ENCODE data around the gene CBLC.

Gene CBLC

DNA sequence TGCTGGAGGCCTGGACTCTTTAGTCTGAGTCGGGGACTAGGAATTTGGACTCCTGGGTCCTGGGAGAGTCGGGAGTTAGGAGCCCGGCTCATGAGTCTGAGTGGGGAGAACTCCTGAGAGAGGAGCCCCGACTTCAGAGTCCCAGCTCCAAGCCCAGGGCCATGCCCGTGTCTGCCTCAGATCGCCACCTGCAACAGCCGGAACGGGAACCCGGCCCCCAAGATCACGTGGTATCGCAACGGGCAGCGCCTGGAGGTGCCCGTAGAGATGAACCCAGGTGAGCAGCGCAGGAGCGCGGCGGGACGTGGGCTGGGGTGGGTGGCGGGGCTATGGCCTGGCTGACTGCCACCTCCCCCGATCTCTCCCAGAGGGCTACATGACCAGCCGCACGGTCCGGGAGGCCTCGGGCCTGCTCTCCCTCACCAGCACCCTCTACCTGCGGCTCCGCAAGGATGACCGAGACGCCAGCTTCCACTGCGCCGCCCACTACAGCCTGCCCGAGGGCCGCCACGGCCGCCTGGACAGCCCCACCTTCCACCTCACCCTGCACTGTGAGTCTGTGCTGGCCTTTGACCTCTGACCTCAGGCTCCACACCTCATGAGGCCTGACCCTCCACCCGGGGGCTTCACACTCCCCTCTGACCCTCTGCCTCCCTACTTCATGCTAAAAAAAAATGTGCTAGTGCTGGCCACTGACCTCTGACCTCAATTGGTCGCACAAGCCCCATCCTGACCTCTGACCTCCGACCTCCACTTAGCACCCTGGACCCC is 35.6 kb downstream of the CBLC start:
- H3K27ac ChIP-seq (ENCODE audit: low read depth, low read length), result no peak overlapping the region
- H3K79me2 ChIP-seq (ENCODE audit: control insufficient read depth, insufficient read depth, low read length), result no peaks in the 10 kb centered on the region
- no peak overlapping the region for H4K8ac ChIP-seq (ENCODE audit: low read depth, low read length)
- H3K4me1 ChIP-seq (ENCODE audit: control insufficient read depth, low read depth, low read length), result peaks cover 3% of the 10 kb centered on the region
- no peaks in the 10 kb centered on the region for H3K27me3 ChIP-seq (ENCODE audit: insufficient read depth, low read length, poor library complexity)
- H3K4me2 ChIP-seq (ENCODE audit: low read length), result no peak overlapping the region
- H2BK15ac ChIP-seq (replicated peaks; ENCODE audit: low read depth), result no peak overlapping the region
- H2BK5ac ChIP-seq (ENCODE audit: low read length), result no peak overlapping the region
- H3K79me1 ChIP-seq (ENCODE audit: low read length), result no peaks in the 10 kb centered on the region
- no peak overlapping the region for H3K18ac ChIP-seq (ENCODE audit: low read length)
- H3K23ac ChIP-seq (ENCODE audit: low read length), result no peak overlapping the region
- H3K36me3 ChIP-seq (ENCODE audit: control insufficient read depth, insufficient read depth, low read length), result no peaks in the 10 kb centered on the region
- WGBS (ENCODE audit: extremely low coverage, insufficient coverage, low lambda C conversion rate), result no CpG with 5 or more reads among the region's 38 CpGs
- H3K4ac ChIP-seq (ENCODE audit: low read depth, low read length), result no peak overlapping the region
- no peak overlapping the region for H3K9ac ChIP-seq (ENCODE audit: low read length)
- H2BK120ac ChIP-seq (ENCODE audit: low read depth, low read length), result no peak overlapping the region
- no peak overlapping the region for H3K4me3 ChIP-seq (ENCODE audit: low read length)
- H3K56ac ChIP-seq (ENCODE audit: low read length), result no peak overlapping the region
- H4K5ac ChIP-seq (ENCODE audit: low read length), result no peak overlapping the region
- DNase-seq, result no peak
- H2AK5ac ChIP-seq (ENCODE audit: low read length), result no peak overlapping the region

DNA sequence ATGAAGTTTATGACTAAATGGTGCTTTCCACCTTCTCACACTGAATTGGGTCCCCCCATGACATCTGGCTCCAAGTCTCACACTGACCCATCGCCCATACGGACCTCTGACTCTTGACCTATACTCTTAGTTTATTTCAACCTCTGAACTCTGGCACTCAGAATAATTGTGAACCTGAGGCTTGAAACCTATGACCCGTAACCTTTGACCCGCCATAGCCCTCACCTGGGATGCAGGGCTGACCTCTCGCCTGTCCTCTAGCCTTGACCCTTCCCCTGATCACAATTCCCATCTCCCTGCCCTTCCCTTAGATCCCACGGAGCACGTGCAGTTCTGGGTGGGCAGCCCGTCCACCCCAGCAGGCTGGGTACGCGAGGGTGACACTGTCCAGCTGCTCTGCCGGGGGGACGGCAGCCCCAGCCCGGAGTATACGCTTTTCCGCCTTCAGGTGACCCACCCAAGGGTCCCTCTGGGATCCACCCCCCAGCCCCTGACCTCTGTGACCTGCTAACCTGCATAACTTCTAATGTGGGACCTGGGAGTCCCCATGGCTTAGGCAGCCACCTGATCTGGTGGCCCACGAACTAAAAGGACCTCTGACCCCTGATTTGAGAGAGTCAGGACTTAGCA is 36.3 kb downstream of the CBLC start:
- H3K36me3 ChIP-seq (ENCODE audit: control insufficient read depth, insufficient read depth, low read length), result no peaks in the 10 kb centered on the region
- H2BK15ac ChIP-seq (replicated peaks; ENCODE audit: low read depth), result no peak overlapping the region
- H3K4me3 ChIP-seq (ENCODE audit: low read length), result no peak overlapping the region
- H3K79me2 ChIP-seq (ENCODE audit: control insufficient read depth, insufficient read depth, low read length), result no peaks in the 10 kb centered on the region
- no peak overlapping the region for H2BK120ac ChIP-seq (ENCODE audit: low read depth, low read length)
- no peaks in the 10 kb centered on the region for H3K79me1 ChIP-seq (ENCODE audit: low read length)
- H2BK5ac ChIP-seq (ENCODE audit: low read length), result no peak overlapping the region
- H3K23ac ChIP-seq (ENCODE audit: low read length), result no peak overlapping the region
- no peak for DNase-seq
- H4K8ac ChIP-seq (ENCODE audit: low read depth, low read length), result no peak overlapping the region
- H3K27me3 ChIP-seq (ENCODE audit: insufficient read depth, low read length, poor library complexity), result no peaks in the 10 kb centered on the region
- H4K5ac ChIP-seq (ENCODE audit: low read length), result no peak overlapping the region
- peaks cover 3% of the 10 kb centered on the region for H3K4me1 ChIP-seq (ENCODE audit: control insufficient read depth, low read depth, low read length)
- no peak overlapping the region for H3K18ac ChIP-seq (ENCODE audit: low read length)
- no peak overlapping the region for H3K4me2 ChIP-seq (ENCODE audit: low read length)
- WGBS (ENCODE audit: extremely low coverage, insufficient coverage, low lambda C conversion rate), result no CpG with 5 or more reads among the region's 16 CpGs
- no peak overlapping the region for H3K27ac ChIP-seq (ENCODE audit: low read depth, low read length)
- H3K56ac ChIP-seq (ENCODE audit: low read length), result no peak overlapping the region
- no peak overlapping the region for H2AK5ac ChIP-seq (ENCODE audit: low read length)
- no peak overlapping the region for H3K4ac ChIP-seq (ENCODE audit: low read depth, low read length)
- no peak overlapping the region for H3K9ac ChIP-seq (ENCODE audit: low read length)

DNA sequence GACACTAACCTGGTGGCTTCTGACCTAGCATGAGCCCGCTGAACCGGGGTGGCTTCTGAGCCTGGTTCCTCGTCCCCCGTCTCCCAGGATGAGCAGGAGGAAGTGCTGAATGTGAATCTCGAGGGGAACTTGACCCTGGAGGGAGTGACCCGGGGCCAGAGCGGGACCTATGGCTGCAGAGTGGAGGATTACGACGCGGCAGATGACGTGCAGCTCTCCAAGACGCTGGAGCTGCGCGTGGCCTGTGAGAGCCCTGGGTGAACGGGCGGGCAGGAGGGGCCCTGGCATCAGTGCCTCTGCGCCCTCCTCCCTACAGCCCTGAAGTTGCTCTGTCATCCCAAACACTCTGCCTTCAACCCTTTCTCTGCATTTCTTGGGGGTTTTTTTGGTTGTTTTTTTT is 36.8 kb downstream of the CBLC start:
- H3K4me1 ChIP-seq (ENCODE audit: control insufficient read depth, low read depth, low read length), result no peaks in the 10 kb centered on the region
- H3K4ac ChIP-seq (ENCODE audit: low read depth, low read length), result no peak overlapping the region
- no peak overlapping the region for H3K18ac ChIP-seq (ENCODE audit: low read length)
- no peaks in the 10 kb centered on the region for H3K79me2 ChIP-seq (ENCODE audit: control insufficient read depth, insufficient read depth, low read length)
- no peak overlapping the region for H3K56ac ChIP-seq (ENCODE audit: low read length)
- no peak overlapping the region for H3K23ac ChIP-seq (ENCODE audit: low read length)
- H2BK5ac ChIP-seq (ENCODE audit: low read length), result no peak overlapping the region
- H4K5ac ChIP-seq (ENCODE audit: low read length), result no peak overlapping the region
- no peak for DNase-seq
- H3K4me3 ChIP-seq (ENCODE audit: low read length), result no peak overlapping the region
- H3K27ac ChIP-seq (ENCODE audit: low read depth, low read length), result no peak overlapping the region
- H2BK120ac ChIP-seq (ENCODE audit: low read depth, low read length), result no peak overlapping the region
- H2BK15ac ChIP-seq (replicated peaks; ENCODE audit: low read depth), result no peak overlapping the region
- no CpG with 5 or more reads among the region's 17 CpGs for WGBS (ENCODE audit: extremely low coverage, insufficient coverage, low lambda C conversion rate)
- no peak overlapping the region for H2AK5ac ChIP-seq (ENCODE audit: low read length)
- no peaks in the 10 kb centered on the region for H3K27me3 ChIP-seq (ENCODE audit: insufficient read depth, low read length, poor library complexity)
- H4K8ac ChIP-seq (ENCODE audit: low read depth, low read length), result no peak overlapping the region
- H3K9ac ChIP-seq (ENCODE audit: low read length), result no peak overlapping the region
- no peak overlapping the region for H3K4me2 ChIP-seq (ENCODE audit: low read length)
- no peaks in the 10 kb centered on the region for H3K36me3 ChIP-seq (ENCODE audit: control insufficient read depth, insufficient read depth, low read length)
- no peaks in the 10 kb centered on the region for H3K79me1 ChIP-seq (ENCODE audit: low read length)

DNA sequence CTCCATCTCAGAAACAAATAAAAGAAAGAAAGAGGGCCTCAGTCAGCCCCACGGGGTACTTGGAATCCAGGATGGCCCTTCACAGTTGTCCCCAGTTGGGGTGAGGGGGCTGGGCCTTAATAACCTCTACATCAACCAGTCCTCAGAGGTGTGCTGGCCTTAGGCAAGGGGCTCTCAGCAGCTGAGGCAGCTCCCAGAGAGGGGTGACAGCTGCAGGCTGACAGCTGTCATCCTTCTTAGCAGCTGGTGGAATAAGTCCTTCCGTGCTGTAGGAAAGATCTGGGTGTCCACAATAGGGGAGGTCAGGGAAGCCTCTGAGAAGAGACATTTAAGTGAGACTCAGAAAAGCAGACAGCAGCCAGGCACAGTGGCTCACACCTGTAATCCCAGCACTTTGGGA is 38.6 kb downstream of the CBLC start:
- no peak overlapping the region for H2BK5ac ChIP-seq (ENCODE audit: low read length)
- H3K56ac ChIP-seq (ENCODE audit: low read length), result no peak overlapping the region
- H3K36me3 ChIP-seq (ENCODE audit: control insufficient read depth, insufficient read depth, low read length), result no peaks in the 10 kb centered on the region
- no peaks in the 10 kb centered on the region for H3K79me1 ChIP-seq (ENCODE audit: low read length)
- H2BK15ac ChIP-seq (replicated peaks; ENCODE audit: low read depth), result no peak overlapping the region
- no peaks in the 10 kb centered on the region for H3K79me2 ChIP-seq (ENCODE audit: control insufficient read depth, insufficient read depth, low read length)
- no peak overlapping the region for H3K4me2 ChIP-seq (ENCODE audit: low read length)
- H3K18ac ChIP-seq (ENCODE audit: low read length), result no peak overlapping the region
- no peaks in the 10 kb centered on the region for H3K4me1 ChIP-seq (ENCODE audit: control insufficient read depth, low read depth, low read length)
- no peak overlapping the region for H3K4me3 ChIP-seq (ENCODE audit: low read length)
- no peaks in the 10 kb centered on the region for H3K27me3 ChIP-seq (ENCODE audit: insufficient read depth, low read length, poor library complexity)
- no peak overlapping the region for H4K5ac ChIP-seq (ENCODE audit: low read length)
- no peak overlapping the region for H2BK120ac ChIP-seq (ENCODE audit: low read depth, low read length)
- H3K27ac ChIP-seq (ENCODE audit: low read depth, low read length), result no peak overlapping the region
- H2AK5ac ChIP-seq (ENCODE audit: low read length), result no peak overlapping the region
- H4K8ac ChIP-seq (ENCODE audit: low read depth, low read length), result no peak overlapping the region
- WGBS (ENCODE audit: extremely low coverage, insufficient coverage, low lambda C conversion rate), result no CpG with 5 or more reads among the region's 2 CpGs
- H3K4ac ChIP-seq (ENCODE audit: low read depth, low read length), result no peak overlapping the region
- H3K9ac ChIP-seq (ENCODE audit: low read length), result no peak overlapping the region
- H3K23ac ChIP-seq (ENCODE audit: low read length), result no peak overlapping the region
- DNase-seq, result no peak

DNA sequence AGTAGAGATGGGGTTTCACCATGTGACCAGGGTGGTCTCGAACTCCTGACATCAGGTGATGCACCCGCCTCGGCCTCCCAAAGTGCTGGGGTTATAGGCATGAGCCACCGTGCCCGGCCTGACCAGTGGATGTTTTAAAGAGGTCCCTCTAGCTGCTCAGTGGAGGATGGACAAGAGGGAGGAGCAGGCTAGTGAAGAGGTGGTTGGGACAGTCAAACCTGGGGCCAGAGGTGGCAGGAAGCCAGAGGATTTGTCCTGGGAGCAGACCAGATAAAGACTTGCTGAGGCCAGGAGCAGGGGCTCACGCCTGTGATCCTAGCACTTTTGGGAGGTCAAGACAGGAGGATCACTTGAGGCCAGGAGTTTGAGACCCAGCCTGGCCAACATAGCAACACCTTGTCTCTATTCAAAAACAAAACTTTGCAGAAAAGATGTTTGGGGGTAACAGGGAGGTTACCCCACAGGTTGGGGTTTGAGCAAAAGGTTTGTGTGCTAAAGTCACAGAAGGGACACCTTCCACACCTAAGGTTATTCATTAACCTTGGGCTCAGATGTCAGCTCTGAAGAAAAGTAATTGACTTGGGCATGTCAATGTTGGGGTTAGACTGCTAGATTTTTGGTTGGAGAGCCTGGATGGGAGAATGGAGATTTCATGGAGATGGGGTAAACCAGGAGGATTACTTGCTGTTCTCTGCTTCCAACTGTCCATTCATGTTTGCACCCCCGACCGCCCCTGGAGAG is 40.2 kb downstream of the CBLC start:
- no peak overlapping the region for H3K23ac ChIP-seq (ENCODE audit: low read length)
- no peak overlapping the region for H3K4me2 ChIP-seq (ENCODE audit: low read length)
- no peak overlapping the region for H3K4ac ChIP-seq (ENCODE audit: low read depth, low read length)
- H3K27me3 ChIP-seq (ENCODE audit: insufficient read depth, low read length, poor library complexity), result no peaks in the 10 kb centered on the region
- no CpG with 5 or more reads among the region's 8 CpGs for WGBS (ENCODE audit: extremely low coverage, insufficient coverage, low lambda C conversion rate)
- no peaks in the 10 kb centered on the region for H3K36me3 ChIP-seq (ENCODE audit: control insufficient read depth, insufficient read depth, low read length)
- H3K4me1 ChIP-seq (ENCODE audit: control insufficient read depth, low read depth, low read length), result no peaks in the 10 kb centered on the region
- no peak overlapping the region for H2BK5ac ChIP-seq (ENCODE audit: low read length)
- H2BK120ac ChIP-seq (ENCODE audit: low read depth, low read length), result no peak overlapping the region
- H3K4me3 ChIP-seq (ENCODE audit: low read length), result no peak overlapping the region
- H2AK5ac ChIP-seq (ENCODE audit: low read length), result no peak overlapping the region
- DNase-seq, result no peak
- H4K8ac ChIP-seq (ENCODE audit: low read depth, low read length), result no peak overlapping the region
- no peak overlapping the region for H4K5ac ChIP-seq (ENCODE audit: low read length)
- H2BK15ac ChIP-seq (replicated peaks; ENCODE audit: low read depth), result no peak overlapping the region
- H3K18ac ChIP-seq (ENCODE audit: low read length), result no peak overlapping the region
- no peaks in the 10 kb centered on the region for H3K79me2 ChIP-seq (ENCODE audit: control insufficient read depth, insufficient read depth, low read length)
- no peak overlapping the region for H3K56ac ChIP-seq (ENCODE audit: low read length)
- no peak overlapping the region for H3K27ac ChIP-seq (ENCODE audit: low read depth, low read length)
- H3K9ac ChIP-seq (ENCODE audit: low read length), result no peak overlapping the region
- no peaks in the 10 kb centered on the region for H3K79me1 ChIP-seq (ENCODE audit: low read length)

All from mesendoderm (in vitro differentiated cells).